Esophagus squamous epithelium (tissue), 5 donors: ENCODE results near the gene GSAP. TPM values are rescaled to one million over a fixed set of nuclear protein-coding genes. Genes with fewer than 3 reads are reported as not detected.

Experiments used
- DNase-seq: peaks from one replicate; lab custom pipeline; 2025; lab: John Stamatoyannopoulos, UW
- H3K27ac ChIP-seq, 4 donors: fragments of 200-600 bp; sonication (generic); one replicate each; pipeline ENCODE4 v1.5.1; 2016 to 2019; ENCODE audit warnings: mild to moderate bottlenecking in 1 of 4
- H3K27me3 ChIP-seq, 4 donors: fragments of 200-600 bp; sonication (generic); 1 replicate in 3 of 4; 2 replicates in 1 of 4; pipeline versions ENCODE4 v1.5.1 to v1.6.0; 2017 to 2021; ENCODE audit warnings: antibody characterized with exemption in 1 of 4
- H3K36me3 ChIP-seq, 3 donors: fragments of 200-600 bp; sonication (generic); one replicate each; pipeline ENCODE4 v1.5.1; 2016 to 2019
- H3K4me1 ChIP-seq, 3 donors: fragments of 200-600 bp; sonication (generic); one replicate each; pipeline ENCODE4 v1.5.1; 2017 to 2019
- H3K4me3 ChIP-seq, 4 donors: fragments of 200-600 bp; sonication (generic); 1 replicate in 3 of 4; 2 replicates in 1 of 4; pipeline ENCODE4 v1.5.1; 2016 to 2019; ENCODE audit warnings: mild to moderate bottlenecking in 2 of 4, moderate library complexity in 1 of 4
- H3K9me3 ChIP-seq, 3 donors: fragments of 200-600 bp; sonication (generic); one replicate each; pipeline ENCODE4 v1.5.1; 2016 to 2019
- CTCF ChIP-seq, 6 experiments: fragments of 450-650 bp in 4 of 6; fragments of 200-600 bp in 2 of 6; sonication (generic) in 2 of 6; IDR thresholded peaks; one replicate each; pipeline ENCODE4 v1.5.1; 2016 to 2019; ENCODE audit warnings: antibody characterized with exemption in 6 of 6, mild to moderate bottlenecking in 4 of 6, moderate library complexity in 4 of 6
- POLR2A ChIP-seq, 4 donors: fragments of 450-650 bp; IDR thresholded peaks; one replicate each; pipeline ENCODE4 v1.6.1; 2017; ENCODE audit warnings: antibody characterized with exemption in 4 of 4, mild to moderate bottlenecking in 4 of 4, moderate library complexity in 3 of 4
- WGBS, 2 donors: methylation state at CpG; one replicate each; pipeline ENCODE4 v1.1.5; 2018; 5-methylcytosine and 5-hydroxymethylcytosine counted together
- intact Hi-C: fragments of 100-400 bp; cut with DNase I; formaldehyde crosslinking; loops from one replicate; pipeline ENCODE4 v1.15.0; 2022
- total RNA-seq, 4 donors: library from RNA; depleted of rRNA; stranded (reverse); fragments of >200 nt; gene quantifications; one replicate each; pipeline ENCODE4 v1.1.0, GENCODE V29; 2016
- donor health status: DM: yes; HTN: yes; CAD: no.

The GSAP gene
- total RNA-seq, 4 donors from 2014 or later = 5.7 to 22.5 (median 10.8) TPM

GRCh38 chr7:77306231-77307067 lies 109.7 kb downstream of the GSAP start:
- H3K4me3 ChIP-seq = no peak overlapping the region
- DNase-seq = no peak
- no peaks in the 10 kb centered on the region for H3K27me3 ChIP-seq
- WGBS, 2 donors = 57 to 59% methylated on average over 11 to 17 of the region's 17 CpGs
- peaks cover 0 to 12% (median 0%) of the 10 kb centered on the region in 3 donors for H3K36me3 ChIP-seq
- no peaks in the 10 kb centered on the region for H3K9me3 ChIP-seq
- H3K27ac ChIP-seq = peak overlapping the region in 3 of 4 donors; percentile 37 to 67 (median 54)
- intact Hi-C loops = no loop called here
- peaks cover 7 to 44% (median 32%) of the 10 kb centered on the region in 3 donors for H3K4me1 ChIP-seq
- TF ChIP-seq CTCF (IDR thresholded peaks at IDR 0.05) (no peak), POLR2A (IDR thresholded peaks at IDR 0.05) (no peak)

- H3K36me3 ChIP-seq = peaks cover 0 to 55% (median 0%) of the 10 kb centered on the region in 3 donors
- H3K27me3 ChIP-seq = no peaks in the 10 kb centered on the region
- no peaks in the 10 kb centered on the region for H3K4me1 ChIP-seq
- no peak for DNase-seq
- WGBS, 2 donors = 94 to 100% methylated on average over 2 of the region's 2 CpGs
- no peaks in the 10 kb centered on the region for H3K9me3 ChIP-seq
- no peak overlapping the region for H3K27ac ChIP-seq
- H3K4me3 ChIP-seq = no peak overlapping the region
- intact Hi-C loops = no loop called here
- TF ChIP-seq CTCF (IDR thresholded peaks at IDR 0.05) (no peak), POLR2A (IDR thresholded peaks at IDR 0.05) (no peak)
Observed at GRCh38 chr7:77295549-77295948, 120.6 kb downstream of the GSAP start.

GRCh38 chr7:77293046-77293445 lies 123.1 kb downstream of the GSAP start:
- no peak for DNase-seq
- Histone ChIP-seq H3K36me3 (peaks cover 0 to 67% (median 0%) of the 10 kb centered on the region in 3 donors), H3K27ac (no peak overlapping the region), H3K4me3 (no peak overlapping the region), H3K27me3 (no peaks in the 10 kb centered on the region), H3K4me1 (no peaks in the 10 kb centered on the region), H3K9me3 (no peaks in the 10 kb centered on the region)
- intact Hi-C loops = no loop called here
- WGBS, 2 donors = 84 to 89% methylated on average over 4 of the region's 4 CpGs
- no peak for TF ChIP-seq POLR2A (IDR thresholded peaks at IDR 0.05)
- TF ChIP-seq CTCF (IDR thresholded peaks at IDR 0.05) = peak in 1 of 6 experiments; percentile 26

- H3K9me3 ChIP-seq = no peaks in the 10 kb centered on the region
- H3K4me1 ChIP-seq = no peaks in the 10 kb centered on the region
- TF ChIP-seq CTCF (IDR thresholded peaks at IDR 0.05) (no peak), POLR2A (IDR thresholded peaks at IDR 0.05) (no peak)
- no peak for DNase-seq
- H3K27me3 ChIP-seq = no peaks in the 10 kb centered on the region
- no peak overlapping the region for H3K27ac ChIP-seq
- peaks cover 0 to 66% (median 0%) of the 10 kb centered on the region in 3 donors for H3K36me3 ChIP-seq
- intact Hi-C loops = no loop called here
- H3K4me3 ChIP-seq = no peak overlapping the region
Observed at GRCh38 chr7:77290425-77290824, 125.7 kb downstream of the GSAP start.

- H3K9me3 ChIP-seq = no peaks in the 10 kb centered on the region
- 89 to 98% methylated on average over 3 of the region's 3 CpGs for WGBS, 2 donors
- H3K36me3 ChIP-seq = peaks cover 0 to 55% (median 0%) of the 10 kb centered on the region in 3 donors
- H3K4me3 ChIP-seq = no peak overlapping the region
- H3K4me1 ChIP-seq = no peaks in the 10 kb centered on the region
- intact Hi-C loops = no loop called here
- TF ChIP-seq POLR2A (IDR thresholded peaks at IDR 0.05) (no peak), CTCF (IDR thresholded peaks at IDR 0.05) (no peak)
- no peak overlapping the region for H3K27ac ChIP-seq
- DNase-seq = no peak
- no peaks in the 10 kb centered on the region for H3K27me3 ChIP-seq
Observed at GRCh38 chr7:77289387-77289786, 126.8 kb downstream of the GSAP start.
